Limb (tissue), 2 donors: ENCODE results near the gene ELF3.
A peak's percentile ranks its signal among the peaks of the same experiment; 100 is the strongest.
"Not testable (repeated sequence)": the region's sequence is repeated elsewhere in the genome, so short reads cannot be mapped to it uniquely, and the experiment has no call there.

ENCODE experiments used
- DNase-seq, 2 donors: peaks; one replicate each; pipeline ENCODE4 v3.0.0-alpha.2; 2016; ENCODE audit errors: extremely low spot score in 2 of 2

ELF3 gene

DNA sequence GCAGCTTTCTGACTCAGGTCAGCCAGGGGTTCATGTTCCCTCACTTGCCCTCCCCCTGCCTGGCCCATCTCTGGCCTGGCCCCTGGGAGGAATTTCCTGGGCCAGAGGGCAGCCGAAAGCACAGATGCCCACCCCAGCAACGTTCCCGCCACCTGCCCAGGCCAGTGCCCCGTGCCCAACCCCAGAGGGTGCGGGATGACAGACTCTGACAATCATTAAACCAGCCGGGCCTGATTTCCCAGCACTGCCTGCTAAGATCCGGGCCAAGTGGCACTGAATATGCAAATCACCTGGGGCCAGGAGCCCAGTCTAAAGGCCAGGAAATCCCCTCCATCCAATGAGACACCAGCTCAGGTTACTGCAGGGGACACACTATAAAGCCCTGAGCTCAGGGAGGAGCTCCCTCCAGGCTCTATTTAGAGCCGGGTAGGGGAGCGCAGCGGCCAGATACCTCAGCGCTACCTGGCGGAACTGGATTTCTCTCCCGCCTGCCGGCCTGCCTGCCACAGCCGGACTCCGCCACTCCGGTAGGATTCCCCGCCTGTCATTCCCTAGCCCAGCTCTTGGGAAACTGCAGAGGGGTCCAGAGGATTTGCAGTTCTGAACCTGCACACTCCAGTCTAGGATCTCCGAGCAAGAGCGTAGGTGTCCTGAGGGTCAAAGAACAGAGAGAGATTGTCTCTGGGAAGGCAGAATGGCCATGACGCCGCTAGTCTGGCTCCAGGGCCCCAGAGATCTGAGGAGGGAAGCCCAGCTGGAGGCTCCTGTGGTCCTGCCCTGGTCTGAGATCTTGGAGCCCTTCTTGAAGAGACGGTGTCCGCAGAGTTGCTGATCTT, at the start of gene ELF3:
Gene ELF3 (plus strand): TSS at position 408 of the 836 bp plus-strand sequence. CDS start 550 bp downstream, outside the sequence.
- no peak for DNase-seq

DNA sequence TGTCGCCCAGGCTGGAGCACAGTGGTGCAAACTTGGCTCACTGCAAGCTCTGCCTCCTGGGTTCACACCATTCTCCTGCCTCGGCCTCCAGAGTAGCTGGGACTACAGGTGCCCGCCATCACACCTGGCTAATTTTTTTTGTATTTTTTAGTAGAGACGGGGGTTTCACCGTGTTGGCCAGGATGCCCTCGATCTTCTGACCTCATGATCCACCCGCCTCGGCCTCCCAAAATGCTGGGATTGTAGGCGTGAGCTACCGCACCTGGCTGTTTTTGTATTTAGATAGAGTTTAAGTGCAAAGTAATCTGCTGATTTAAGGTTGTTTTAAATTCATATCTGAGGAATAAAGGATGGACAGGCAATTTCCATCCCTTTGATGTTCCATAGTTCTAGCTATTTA, 48.0 kb upstream of the ELF3 start:
- not testable (repeated sequence) for DNase-seq

DNA sequence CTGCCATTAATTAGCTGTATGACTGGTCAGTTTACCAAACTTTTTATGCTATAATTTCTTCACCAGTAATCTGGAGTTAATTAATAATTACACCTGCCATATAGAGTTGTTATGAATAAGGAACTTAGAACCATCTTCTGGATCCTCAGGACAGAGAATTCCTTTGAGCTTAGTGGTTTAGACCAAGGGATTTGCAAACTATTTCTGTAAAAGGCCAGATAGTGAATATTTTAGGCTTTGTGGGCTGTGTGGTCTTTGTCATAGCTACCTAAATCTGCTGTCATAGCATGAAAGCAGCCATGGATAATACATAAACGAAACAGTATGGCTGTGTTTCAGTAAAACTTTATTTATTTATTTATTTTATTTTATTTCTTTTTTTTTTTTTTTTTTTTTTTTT, 46.1 kb upstream of the ELF3 start:
- DNase-seq, result no peak

DNA sequence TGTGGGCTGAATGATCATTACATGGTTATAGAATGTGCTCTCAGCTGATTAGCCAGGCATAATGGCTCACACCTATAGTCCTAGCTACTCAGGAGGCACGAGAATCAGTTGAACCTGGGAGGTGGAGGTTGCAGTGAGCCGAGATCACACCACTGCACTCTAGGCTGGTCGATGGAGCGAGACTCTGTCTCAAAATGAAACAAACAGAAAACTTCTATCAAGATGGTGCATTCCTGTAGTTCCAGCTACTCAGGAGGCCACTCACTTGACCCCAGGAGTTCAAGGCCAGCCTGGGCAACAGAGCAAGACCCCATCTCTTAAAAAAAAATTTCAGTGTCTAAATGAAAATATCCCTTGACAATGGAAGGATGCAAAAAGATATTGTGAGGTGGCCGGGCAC, 44.2 kb upstream of the ELF3 start:
- DNase-seq, result no peak

DNA sequence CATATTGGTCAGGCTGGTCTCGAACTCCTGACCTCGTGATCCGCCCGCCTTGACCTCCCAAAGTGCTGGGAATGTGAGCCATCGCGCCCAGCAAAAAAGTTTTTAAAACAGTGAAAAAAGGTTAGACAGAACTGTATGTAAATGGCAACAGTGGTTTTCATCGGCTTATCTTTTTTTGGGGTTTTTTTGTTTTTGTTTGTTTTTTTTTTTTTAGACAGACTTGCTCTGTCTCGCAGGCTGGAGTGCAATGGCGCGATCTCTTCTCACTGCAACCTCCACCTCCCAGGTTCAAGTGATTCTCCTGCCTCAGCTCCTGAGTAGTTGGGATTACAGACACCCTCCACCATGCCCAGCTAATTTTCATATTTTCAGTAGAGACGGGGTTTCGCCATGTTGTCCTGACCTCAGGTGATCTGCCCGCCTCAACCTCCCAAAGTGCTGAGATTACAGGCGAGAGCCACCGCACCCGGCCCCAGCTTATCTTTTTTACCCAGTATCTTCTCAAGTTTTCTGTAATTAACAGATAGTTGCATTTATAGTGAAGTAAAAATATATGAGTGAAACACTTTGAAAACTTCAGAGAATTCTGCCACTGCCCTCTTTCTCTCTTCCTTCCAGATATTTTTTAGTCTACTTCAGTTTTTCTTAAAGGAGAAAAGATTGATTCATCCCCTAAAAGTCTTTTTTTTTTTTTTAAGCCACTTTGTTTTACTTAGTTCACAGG, 42.0 kb upstream of the ELF3 start:
- no peak for DNase-seq

DNA sequence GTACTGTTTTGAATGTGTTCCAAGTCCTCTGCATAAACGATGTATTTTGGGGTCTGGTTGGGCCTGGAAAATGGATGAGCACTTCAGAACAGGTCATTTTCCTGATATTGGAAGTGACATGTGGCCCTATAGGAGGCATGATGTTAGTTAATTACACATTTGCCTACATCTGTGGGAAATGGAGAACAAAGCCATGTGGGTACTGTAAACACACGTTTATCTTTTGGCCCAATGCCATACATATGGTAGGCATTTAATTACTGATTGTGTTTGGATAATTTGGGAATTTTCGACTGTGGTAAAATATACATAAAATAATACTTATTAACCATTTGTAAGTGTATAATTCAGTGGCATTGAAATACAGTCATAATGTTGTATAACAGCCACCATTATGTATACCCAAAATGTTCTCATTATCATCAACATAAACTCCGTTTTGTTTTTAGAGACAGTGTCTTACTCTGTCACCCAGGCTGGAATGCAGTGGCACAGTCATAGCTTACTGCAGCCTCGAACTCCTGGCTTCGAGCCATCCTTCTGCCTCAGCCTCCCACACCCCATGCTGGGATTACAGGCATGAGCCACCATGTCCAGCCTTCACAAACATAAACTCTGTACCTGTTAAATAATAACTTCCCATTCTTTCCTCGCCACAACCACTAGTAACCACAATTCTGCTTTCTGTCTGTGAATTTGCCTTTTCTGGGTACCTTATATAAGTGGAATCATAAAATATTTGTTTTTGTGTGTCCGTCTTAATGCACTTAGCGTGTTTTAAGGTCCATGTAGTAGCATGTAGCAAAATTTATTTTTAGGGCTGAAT, 39.8 kb upstream of the ELF3 start:
- no peak for DNase-seq

DNA sequence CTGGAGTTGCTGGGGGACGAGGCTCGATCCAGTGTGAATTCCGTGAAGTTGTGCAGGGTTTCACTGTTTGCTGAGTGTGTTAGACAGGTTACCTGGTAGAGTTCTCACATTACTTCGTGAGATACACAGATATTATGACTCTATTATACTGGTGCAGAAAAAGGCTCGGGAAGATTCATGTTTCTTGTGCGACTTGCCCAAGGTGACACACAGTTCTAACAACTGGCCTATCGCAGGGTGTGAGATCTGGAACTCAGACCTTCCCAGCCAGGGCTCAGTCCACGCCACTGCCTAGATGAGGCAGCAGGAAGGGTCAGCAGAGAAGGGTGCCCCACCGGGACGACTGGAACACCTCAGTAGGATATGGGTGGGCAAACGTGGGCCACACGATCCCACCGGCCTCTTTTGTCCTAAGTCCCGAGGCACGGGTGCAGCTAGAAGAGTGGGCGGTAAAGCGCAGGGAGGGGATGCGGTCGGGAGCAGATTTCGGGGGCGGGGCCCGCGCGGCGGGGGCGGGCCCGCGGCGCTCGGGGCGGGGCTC, 28.2 kb upstream of the ELF3 start:
- peak in 1 of 2 donors; percentile 88 for DNase-seq

DNA sequence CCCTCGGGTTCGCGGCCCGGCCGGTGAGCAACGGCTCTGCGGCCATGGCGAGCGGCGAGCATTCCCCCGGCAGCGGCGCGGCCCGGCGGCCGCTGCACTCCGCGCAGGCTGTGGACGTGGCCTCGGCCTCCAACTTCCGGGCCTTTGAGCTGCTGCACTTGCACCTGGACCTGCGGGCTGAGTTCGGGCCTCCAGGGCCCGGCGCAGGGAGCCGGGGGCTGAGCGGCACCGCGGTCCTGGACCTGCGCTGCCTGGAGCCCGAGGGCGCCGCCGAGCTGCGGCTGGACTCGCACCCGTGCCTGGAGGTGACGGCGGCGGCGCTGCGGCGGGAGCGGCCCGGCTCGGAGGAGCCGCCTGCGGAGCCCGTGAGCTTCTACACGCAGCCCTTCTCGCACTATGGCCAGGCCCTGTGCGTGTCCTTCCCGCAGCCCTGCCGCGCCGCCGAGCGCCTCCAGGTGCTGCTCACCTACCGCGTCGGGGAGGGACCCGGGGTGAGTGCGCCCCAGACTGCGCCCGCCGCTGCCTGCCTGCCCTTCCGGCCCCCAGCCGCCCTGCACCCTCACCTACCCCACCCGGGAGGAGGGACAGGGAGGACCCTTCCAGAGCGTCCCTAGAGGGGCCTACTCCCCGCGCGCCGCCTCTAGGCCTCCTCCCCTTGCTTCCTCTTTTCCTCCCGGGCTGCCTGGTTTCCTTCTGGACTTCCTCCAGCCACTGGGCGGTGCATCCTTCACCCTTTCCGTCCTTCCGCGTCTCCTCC, 27.6 kb upstream of the ELF3 start, which contains the start of gene RNPEP:
Gene RNPEP (plus strand): TSS at position 26 of the 757 bp plus-strand sequence. CDS start 19 bp downstream, at position 45.
- DNase-seq, result peak; percentile 60 to 73

DNA sequence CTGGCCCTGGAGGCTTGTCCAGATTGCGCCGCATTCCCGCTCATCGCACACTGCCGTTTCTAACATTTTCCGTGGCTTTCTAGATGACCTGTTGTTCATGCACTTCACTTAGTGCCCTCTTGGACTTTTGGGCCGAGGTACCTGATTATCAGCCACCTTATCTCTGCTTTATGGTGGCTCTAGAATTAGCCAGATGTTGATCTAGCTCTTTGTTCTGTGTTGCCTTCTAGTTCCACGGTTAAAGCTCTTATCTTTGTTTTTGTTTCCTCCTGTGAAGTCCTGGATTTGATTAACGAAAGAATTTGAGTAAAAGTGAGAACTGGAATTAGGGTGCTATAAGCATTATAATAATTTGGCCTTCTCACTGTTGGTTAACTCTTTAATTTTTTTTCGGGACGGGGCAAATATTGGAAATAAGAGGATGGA, 27.0 kb upstream of the ELF3 start:
- no peak for DNase-seq

DNA sequence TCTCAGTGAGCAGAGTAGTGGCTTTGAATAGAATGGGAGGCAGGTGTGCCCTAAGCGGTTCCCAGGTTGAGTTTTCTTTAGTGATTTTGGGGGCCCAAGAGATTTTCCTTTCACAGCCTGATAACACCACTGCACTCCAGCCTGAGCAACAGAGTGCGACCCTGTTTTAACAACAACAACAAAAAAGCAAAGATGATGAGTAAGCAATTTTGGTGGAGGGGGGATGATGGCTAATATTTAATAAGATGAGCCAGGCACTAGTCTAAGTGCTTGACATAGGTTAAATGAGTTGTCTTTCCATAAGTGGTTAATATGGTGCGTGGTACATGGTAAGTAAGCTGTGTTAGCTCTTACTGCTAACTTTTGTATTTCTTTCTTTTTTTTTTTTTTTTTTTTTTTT, 25.9 kb upstream of the ELF3 start:
- DNase-seq, result no peak

DNA sequence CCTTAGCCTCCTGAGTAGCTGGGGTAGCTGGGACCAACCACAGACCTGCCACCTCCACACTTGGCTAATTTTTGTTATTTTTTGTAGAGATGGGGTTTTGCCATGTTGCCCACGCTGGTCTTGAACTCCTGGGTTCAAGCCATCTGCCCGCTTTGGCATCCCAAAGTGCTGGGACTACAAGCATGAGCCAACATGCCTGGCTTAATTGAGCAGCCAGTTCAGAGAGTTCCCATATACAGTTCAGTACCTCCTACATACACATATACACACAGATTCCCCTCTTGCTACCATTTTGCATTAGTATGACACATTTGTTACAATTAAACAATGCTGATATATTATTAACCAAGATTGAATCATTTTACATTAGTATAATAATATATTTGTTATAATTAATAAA, 25.0 kb upstream of the ELF3 start:
- DNase-seq, result no peak

DNA sequence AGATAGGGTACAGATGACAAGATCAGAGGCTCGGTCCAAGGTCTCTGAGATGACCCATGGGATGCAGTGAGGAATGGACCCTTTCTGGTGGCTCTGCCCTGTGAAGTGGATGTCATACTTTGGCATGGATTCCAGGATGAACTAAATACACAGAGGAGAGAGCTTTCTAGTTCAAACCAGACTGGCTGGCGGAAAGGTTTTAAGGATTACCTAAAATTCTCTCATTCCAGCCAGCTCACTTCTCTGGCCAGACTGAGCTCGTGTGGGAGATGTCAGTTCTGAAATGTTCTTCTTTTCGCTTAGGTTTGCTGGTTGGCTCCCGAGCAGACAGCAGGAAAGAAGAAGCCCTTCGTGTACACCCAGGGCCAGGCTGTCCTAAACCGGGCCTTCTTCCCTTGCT, 21.8 kb upstream of the ELF3 start:
- no peak for DNase-seq

DNA sequence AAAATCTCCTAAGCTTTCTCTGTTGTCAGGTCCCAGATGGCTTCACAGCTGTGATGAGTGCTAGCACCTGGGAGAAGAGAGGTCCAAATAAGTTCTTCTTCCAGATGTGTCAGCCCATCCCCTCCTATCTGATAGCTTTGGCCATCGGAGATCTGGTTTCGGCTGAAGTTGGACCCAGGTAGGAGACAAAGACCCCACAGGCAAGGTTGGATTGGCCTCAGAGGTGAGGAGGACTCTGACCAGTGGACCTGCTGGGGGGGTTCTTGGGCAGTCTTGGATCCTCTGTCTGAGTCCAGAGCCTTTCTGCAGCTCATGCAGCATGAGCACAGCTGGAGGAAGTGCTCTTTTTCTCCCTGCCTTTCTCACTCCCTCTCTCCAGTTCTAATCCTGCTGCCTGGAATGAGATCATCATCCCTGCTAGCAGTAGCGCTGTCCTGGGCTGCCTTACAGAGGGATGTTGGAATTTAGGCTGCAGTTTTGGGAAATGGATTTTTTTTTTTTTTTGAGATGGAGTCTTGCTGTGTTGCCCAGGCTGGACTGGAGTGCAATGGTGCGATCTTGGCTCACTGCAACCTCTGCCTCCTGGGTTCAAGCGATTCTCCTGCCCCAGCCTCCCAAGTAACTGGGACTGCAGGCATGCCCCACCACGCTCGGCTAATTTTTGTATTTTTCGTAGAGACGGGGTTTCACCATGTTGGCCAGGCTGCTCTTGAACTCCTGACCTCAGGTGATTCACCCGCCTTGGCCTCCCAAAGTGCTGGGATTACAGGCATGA, 20.8 kb upstream of the ELF3 start:
- DNase-seq, result no peak

DNA sequence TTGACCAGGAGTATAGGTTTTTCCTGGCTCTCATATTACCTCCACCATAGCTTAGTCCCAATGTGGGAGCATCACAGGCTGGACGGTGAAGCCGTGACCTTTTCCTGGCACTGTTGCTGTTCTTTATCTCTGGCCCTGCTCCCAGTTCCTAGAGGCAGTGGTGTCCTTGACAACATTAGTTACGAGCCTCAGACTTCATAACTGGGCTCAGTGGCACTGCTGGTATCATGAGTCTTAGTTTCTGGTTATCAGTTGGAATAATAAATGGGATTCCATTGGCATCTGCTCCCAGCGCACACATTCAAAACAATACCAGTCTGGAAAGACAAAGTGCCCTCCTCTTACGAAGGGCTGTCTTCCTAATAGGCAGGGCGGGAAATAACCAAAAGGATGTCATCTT, 20.0 kb upstream of the ELF3 start:
- no peak for DNase-seq

DNA sequence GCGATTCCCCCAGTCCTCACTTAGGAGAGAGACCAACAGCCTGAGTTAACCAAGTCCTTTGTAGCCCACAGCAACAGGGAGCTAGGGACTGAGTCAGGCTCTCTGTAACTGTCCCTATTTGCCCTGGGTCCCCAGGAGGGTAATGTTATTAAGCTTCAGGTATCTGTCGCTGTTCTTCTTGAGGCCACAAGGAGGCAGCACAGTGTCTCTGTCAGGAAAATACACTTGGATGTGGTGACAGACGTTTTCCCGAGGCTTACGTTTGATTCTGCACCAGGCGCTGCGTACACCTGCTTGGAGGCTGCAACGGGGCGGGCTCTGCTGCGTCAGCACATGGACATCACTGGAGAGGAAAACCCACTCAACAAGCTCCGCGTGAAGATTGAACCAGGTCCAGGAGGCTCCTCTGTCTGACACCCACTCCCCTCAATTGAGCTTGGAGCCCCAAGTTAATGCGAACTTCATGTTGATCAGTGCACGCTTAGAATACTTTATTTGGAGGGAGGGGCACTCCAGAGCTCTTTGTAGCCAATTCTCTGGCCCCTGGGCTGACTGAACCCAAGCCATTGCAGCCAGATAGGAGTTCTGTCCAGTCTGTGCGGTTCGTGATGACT, 10.7 kb upstream of the ELF3 start:
- DNase-seq, result peak in 1 of 2 donors; percentile 42

DNA sequence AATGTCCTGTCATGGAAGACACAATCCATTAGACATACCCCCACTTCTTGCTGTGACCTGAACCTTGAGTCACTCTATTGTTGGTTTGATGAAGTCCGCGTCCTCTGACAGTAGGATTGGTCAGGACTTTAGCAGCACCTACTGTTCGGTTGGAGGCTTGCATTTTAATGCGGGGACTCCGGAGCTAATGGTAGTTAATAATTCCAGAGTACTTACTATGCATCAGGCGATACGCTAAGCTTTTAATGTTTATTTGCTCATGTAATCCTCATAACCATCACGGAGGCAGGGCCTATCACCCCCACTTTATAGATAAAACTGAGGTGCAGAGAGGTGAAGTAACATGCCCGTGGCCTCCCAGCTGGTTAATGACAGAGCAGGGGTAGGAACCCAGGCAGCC, 7.9 kb upstream of the ELF3 start:
- DNase-seq, result no peak

DNA sequence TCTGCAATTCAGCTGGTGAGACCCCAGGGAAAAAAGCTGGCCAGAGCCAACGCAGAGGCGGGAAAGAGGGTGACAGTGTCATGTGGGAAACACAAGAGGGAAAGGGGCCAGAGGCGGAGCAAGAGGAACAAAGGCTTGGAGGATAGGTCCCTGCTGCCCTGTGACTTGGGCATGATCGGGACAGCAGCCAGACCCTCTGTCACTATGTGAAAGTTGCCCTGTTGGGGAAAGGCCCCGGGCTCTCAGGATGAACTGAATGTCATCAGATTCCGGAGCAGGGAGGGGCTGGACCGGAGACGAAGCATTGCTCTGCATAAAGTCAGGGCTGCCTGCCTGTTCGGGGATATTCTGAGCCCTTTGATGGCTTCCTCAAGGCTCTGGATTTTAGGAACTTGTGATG, 5.7 kb upstream of the ELF3 start:
- no peak for DNase-seq

DNA sequence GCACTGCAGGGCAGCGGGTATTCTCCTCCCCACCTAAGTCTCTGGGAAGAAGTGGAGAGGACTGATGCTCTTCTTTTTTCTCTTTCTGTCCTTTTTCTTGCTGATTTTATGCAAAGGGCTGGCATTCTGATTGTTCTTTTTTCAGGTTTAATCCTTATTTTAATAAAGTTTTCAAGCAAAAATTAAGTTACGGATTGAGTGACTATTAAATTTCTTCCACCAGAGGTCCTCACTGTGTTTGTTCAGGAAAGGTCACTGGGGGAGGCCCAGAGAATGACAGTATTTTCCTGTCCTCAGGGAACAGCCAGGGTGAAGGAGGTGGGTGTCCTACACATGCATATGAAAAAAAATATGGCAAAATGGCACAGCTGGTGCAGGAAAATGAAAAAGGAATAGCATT, 4.4 kb upstream of the ELF3 start:
- DNase-seq, result no peak

DNA sequence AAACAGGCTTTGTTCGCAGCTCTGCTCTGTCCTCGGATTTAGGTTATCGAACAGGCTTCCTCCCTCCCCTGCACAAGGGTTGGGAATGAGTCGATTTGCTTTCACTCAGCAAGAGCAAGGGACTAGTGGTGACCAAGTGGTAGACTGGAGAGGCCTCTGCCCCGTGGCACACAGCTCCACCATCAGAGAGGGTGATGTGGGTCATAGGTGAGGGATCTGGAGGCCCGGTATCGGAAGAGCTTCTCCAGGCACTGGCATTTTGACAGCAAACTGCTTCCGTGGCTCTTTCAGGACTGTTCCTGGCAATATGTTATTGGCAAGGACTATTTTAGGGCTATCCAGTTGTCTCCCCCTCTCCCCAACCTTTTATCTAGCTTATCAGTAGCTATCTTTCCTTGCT, 3.1 kb upstream of the ELF3 start:
- DNase-seq, result no peak
